Measurements from ENCODE around the gene MSH2.

The MSH2 gene

DNA sequence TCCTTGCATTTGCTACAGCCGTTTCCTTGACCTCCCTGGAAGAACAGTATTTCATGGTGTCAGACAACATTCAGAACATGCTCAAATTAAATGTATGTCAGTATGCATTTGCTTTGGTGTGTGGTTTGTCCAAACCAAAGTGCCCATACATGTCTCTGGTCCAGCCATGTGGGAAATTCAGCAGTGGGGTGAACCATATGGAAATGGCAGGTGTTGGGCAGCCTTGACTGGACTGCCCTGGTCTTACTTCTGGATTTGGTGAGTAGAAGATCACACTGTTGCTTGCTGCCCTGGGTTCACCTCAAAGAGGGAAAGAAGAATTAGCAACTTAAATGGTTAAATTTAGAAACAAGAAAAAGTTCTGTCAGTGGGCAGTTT lies 84.5 kb downstream of the MSH2 start:
- Histone ChIP-seq H3K27me3 (ENCODE audit: insufficient read depth, low read depth, severe bottlenecking) (no peaks in the 10 kb centered on the region), H3K36me3 (peaks cover 32% of the 10 kb centered on the region), H3K9me3 (ENCODE audit: severe bottlenecking) (peaks cover 3% of the 10 kb centered on the region), H3K4me3 (ENCODE audit: low read depth, low read length) (peak overlapping the region; percentile 33), H3K27ac (peak overlapping the region; percentile 81)
- DNase-seq: peak; percentile 81
- TF ChIP-seq CTCF (IDR thresholded peaks at IDR 0.05; ENCODE audit: low read depth, low read length): no peak

DNA sequence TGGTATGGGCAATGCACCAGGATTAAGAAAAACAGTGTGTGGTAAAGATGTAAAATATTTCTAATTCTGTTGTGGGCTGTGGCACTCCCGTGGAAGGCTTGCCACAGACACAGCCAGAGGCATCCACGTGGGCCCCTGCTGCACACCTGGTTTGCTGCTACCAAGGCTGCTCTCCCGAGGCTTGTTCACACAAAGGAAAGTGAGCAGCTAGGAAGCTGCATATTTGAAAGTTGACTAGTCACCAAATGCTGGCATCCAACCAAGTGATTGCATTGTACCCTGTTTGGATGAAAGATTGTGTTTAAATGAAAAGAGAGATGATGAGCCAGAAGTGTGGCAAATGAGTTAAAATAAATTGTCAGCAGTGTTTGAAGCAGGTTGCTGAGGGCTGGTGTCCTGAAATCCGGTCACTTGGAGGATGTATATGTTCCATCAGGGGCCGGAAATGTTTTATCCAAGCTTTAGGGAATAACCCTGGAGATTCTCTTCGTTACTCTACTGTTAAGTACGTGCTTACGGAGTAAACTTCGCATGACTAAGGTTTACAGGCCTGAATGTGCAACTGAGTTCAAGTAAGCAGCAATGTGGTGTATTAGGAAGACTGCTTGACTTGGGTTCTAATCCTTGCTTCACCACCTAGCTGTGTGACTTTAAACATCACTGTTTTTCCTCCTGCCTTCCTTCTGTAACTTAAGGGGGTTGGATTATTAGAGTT lies 86.1 kb downstream of the MSH2 start:
- DNase-seq: no peak
- H3K36me3 ChIP-seq: peaks cover 20% of the 10 kb centered on the region
- no peak for TF ChIP-seq CTCF (IDR thresholded peaks at IDR 0.05; ENCODE audit: low read depth, low read length)
- peaks cover 4% of the 10 kb centered on the region for H3K9me3 ChIP-seq (ENCODE audit: severe bottlenecking)
- peak overlapping the region; percentile 81 for H3K27ac ChIP-seq
- no peak overlapping the region for H3K4me3 ChIP-seq (ENCODE audit: low read depth, low read length)
- no peaks in the 10 kb centered on the region for H3K27me3 ChIP-seq (ENCODE audit: insufficient read depth, low read depth, severe bottlenecking)

DNA sequence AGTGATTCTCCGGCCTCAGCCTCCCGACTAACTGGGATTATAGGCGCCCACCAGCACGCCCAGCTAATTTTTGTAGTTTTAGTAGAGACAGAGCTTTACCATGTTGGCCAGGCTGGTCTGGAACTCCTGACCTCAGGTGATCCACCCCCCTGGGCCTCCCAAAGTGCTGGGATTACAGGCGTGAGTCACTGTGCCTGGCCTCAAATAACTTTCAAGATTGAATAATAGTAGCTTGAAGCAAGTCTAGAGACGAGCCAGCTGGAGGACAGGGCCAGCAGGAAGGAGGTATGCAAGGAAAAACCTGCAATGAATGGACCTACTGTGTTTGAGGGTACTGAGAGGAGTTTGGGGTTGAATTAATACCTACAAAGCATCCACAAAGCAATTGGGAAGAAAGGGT lies 87.5 kb downstream of the MSH2 start:
- H3K27me3 ChIP-seq (ENCODE audit: insufficient read depth, low read depth, severe bottlenecking): no peaks in the 10 kb centered on the region
- no peak for TF ChIP-seq CTCF (IDR thresholded peaks at IDR 0.05; ENCODE audit: low read depth, low read length)
- DNase-seq: peak; percentile 64
- H3K9me3 ChIP-seq (ENCODE audit: severe bottlenecking): peaks cover 4% of the 10 kb centered on the region
- H3K4me3 ChIP-seq (ENCODE audit: low read depth, low read length): no peak overlapping the region
- peaks cover 6% of the 10 kb centered on the region for H3K36me3 ChIP-seq
- H3K27ac ChIP-seq: no peak overlapping the region; the same call in none of the 2 replicates

DNA sequence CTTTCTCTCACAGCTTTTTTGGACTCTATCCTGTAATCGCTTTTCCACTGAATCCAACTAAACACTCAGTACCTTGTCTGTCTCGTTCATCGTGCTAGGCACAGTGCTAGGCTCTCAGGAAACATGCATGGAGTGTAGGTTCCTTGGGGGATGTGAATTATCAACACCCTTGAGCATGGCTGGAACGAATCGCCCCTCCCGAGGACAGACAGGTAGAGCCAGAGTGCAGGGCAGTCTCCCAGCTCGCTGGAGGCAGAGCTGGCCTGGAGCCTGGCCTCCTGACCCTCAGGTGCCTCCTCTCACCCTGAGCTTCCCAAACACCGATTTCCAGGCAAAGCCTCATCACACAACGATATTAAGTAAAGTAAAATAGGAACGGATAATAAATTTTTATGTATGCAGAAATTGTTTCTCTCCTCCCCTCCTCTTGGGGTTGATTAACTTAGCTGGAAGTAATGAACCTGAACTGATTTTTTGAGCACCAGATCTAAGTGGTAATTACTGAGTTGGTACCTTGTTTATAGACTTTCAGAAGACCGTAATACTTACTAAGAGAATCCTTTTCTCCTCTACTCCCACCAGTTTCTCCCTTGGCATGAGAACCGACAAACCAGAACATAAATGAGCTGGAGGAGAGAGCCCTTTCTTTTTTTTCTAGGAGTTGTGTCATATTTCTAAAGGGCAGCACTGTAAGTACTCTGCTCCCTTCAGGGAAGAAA lies 90.5 kb downstream of the MSH2 start:
- Histone ChIP-seq H3K27me3 (ENCODE audit: insufficient read depth, low read depth, severe bottlenecking) (no peaks in the 10 kb centered on the region), H3K9me3 (ENCODE audit: severe bottlenecking) (peaks cover 4% of the 10 kb centered on the region), H3K36me3 (peaks cover 3% of the 10 kb centered on the region; the same call in 1 of the 2 replicates), H3K4me3 (ENCODE audit: low read depth, low read length) (no peak overlapping the region), H3K27ac (no peak overlapping the region)
- no peak for DNase-seq
- no peak for TF ChIP-seq CTCF (IDR thresholded peaks at IDR 0.05; ENCODE audit: low read depth, low read length)

DNA sequence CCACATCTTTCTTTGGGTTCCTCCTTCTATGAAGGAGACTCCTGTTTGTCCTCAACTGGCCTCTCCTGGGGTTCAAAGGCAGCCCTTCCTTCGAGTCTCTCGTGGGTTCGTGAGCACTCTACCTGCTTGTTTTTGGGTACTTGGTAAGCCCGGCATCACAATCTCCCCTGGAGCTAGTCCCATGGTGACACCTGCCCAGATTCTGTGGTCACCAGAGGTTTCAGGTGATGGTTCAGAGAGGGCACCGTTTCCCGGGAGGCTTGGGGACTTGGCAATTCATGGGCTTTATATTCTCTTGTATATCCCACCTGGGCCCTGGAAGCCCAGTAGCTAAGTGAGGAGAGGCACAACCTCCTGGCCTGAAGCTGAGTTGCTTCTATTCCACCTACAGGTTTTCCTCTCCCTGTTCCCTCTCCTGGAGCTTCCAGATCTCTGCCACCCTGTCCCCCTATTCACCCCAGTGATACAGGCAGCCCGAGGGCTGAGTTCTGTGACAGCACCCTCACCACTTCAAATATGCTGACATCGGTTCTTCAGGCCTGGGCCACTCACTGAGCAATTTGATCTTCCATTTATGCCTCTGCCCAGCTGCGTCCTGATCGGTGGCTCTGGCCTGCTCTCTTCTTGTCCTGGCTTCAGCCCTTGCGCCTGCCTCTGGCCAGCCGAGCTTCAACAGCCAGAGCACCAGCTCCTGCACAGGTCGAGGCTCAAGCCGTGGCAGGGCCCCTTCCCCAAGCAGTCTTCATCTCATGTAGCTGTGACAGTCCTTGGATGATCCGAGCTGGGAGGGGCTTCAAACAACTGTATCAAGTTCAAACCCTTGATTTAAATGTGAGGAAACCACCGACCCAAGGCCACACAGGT lies 91.5 kb downstream of the MSH2 start:
- no peak for DNase-seq
- no peak overlapping the region for H3K4me3 ChIP-seq (ENCODE audit: low read depth, low read length)
- H3K27ac ChIP-seq: no peak overlapping the region
- no peaks in the 10 kb centered on the region for H3K27me3 ChIP-seq (ENCODE audit: insufficient read depth, low read depth, severe bottlenecking)
- no peak for TF ChIP-seq CTCF (IDR thresholded peaks at IDR 0.05; ENCODE audit: low read depth, low read length)
- peaks cover 3% of the 10 kb centered on the region; the same call in 1 of the 2 replicates for H3K36me3 ChIP-seq
- H3K9me3 ChIP-seq (ENCODE audit: severe bottlenecking): peaks cover 10% of the 10 kb centered on the region

All from WERI-Rb-1 (cell line).